HEK293 (cell line): ENCODE measurements around the gene ZC2HC1C.
A peak's percentile ranks its signal among the peaks of the same experiment; 100 is the strongest.

ENCODE experiments used
- ELK4 ChIP-seq: IDR thresholded peaks from 2 replicates; pipeline ENCODE4 v1.6.1; 2011; ENCODE audit warnings: mild to moderate bottlenecking, low read depth, low read length, borderline replicate concordance
- GFI1B ChIP-seq: fragments of 450-650 bp; formaldehyde crosslinking; IDR thresholded peaks from 2 replicates; pipeline ENCODE4 v1.5.1; 2016; ENCODE audit warnings: missing biosample characterization, missing genetic modification characterization
- KLF1 ChIP-seq: fragments of 450-650 bp; formaldehyde crosslinking; IDR thresholded peaks from 2 replicates; pipeline ENCODE4 v1.5.1; 2016; ENCODE audit warnings: missing biosample characterization, missing genetic modification characterization
- KLF9 ChIP-seq: fragments of 450-650 bp; formaldehyde crosslinking; IDR thresholded peaks from 2 replicates; pipeline ENCODE4 v1.5.1; 2016; ENCODE audit warnings: missing biosample characterization, missing genetic modification characterization, low read depth
- MEIS1 ChIP-seq: sonication (generic); formaldehyde crosslinking; IDR thresholded peaks from 2 replicates; pipeline ENCODE4 v1.8.1; 2022; ENCODE audit warnings: missing genetic modification reagents, mild to moderate bottlenecking, borderline replicate concordance
- MYNN ChIP-seq: fragments of 450-650 bp; formaldehyde crosslinking; IDR thresholded peaks from 2 replicates; pipeline ENCODE4 v1.5.1; 2016; ENCODE audit warnings: missing biosample characterization, missing genetic modification characterization, borderline replicate concordance
- PRDM4 ChIP-seq: fragments of 450-650 bp; formaldehyde crosslinking; IDR thresholded peaks from 2 replicates; pipeline ENCODE4 v1.5.1; 2017; ENCODE audit warnings: missing biosample characterization, missing genetic modification characterization
- REST ChIP-seq: fragments of 450-650 bp; formaldehyde crosslinking; IDR thresholded peaks from 2 replicates; pipeline ENCODE4 v1.5.1; 2016; ENCODE audit warnings: missing biosample characterization, missing genetic modification characterization
- SP7 ChIP-seq: fragments of 450-650 bp; formaldehyde crosslinking; IDR thresholded peaks from 2 replicates; pipeline ENCODE4 v1.5.1; 2016; ENCODE audit warnings: missing biosample characterization, missing genetic modification characterization
- ZBTB21 ChIP-seq: fragments of 450-650 bp; formaldehyde crosslinking; IDR thresholded peaks from 2 replicates; pipeline ENCODE4 v1.5.1; 2017; ENCODE audit warnings: missing biosample characterization, missing genetic modification characterization
- ZEB2 ChIP-seq: fragments of 450-650 bp; formaldehyde crosslinking; IDR thresholded peaks from 2 replicates; pipeline ENCODE4 v1.5.1; 2016; ENCODE audit warnings: missing biosample characterization, missing genetic modification characterization
- ZFHX2 ChIP-seq: fragments of 450-650 bp; formaldehyde crosslinking; conservative IDR thresholded peaks from 2 replicates; pipeline ENCODE4 v1.5.1; 2016; ENCODE audit warnings: missing biosample characterization, missing genetic modification characterization
- ZNF211 ChIP-seq: fragments of 450-650 bp; formaldehyde crosslinking; IDR thresholded peaks from 2 replicates; pipeline ENCODE4 v1.5.1; 2016; ENCODE audit warnings: low read depth, missing biosample characterization, missing genetic modification characterization
- ZNF23 ChIP-seq: fragments of 450-650 bp; formaldehyde crosslinking; IDR thresholded peaks from 2 replicates; pipeline ENCODE4 v1.5.1; 2016; ENCODE audit warnings: missing biosample characterization, missing genetic modification characterization, borderline replicate concordance
- ZNF335 ChIP-seq: fragments of 450-650 bp; formaldehyde crosslinking; conservative IDR thresholded peaks from 2 replicates; pipeline ENCODE4 v1.5.1; 2016; ENCODE audit warnings: missing biosample characterization, missing genetic modification characterization
- ZNF426 ChIP-seq: fragments of 450-650 bp; formaldehyde crosslinking; IDR thresholded peaks from 2 replicates; pipeline ENCODE4 v1.5.1; 2017; ENCODE audit warnings: missing biosample characterization, missing genetic modification characterization, mild to moderate bottlenecking, inconsistent platforms, moderate library complexity
- ZNF501 ChIP-seq: fragments of 450-650 bp; formaldehyde crosslinking; IDR thresholded peaks from 2 replicates; pipeline ENCODE4 v1.5.1; 2016; ENCODE audit warnings: missing biosample characterization, missing genetic modification characterization
- ZNF600 ChIP-seq: fragments of 450-650 bp; formaldehyde crosslinking; IDR thresholded peaks from 2 replicates; pipeline ENCODE4 v1.5.1; 2016; ENCODE audit warnings: missing biosample characterization, missing genetic modification characterization
- ZNF654 ChIP-seq: fragments of 450-650 bp; formaldehyde crosslinking; IDR thresholded peaks from 2 replicates; pipeline ENCODE4 v1.5.1; 2016; ENCODE audit warnings: low read depth, missing biosample characterization, missing genetic modification characterization
- ZNF660 ChIP-seq: fragments of 450-650 bp; IDR thresholded peaks from 2 replicates; pipeline ENCODE4 v1.5.1; 2018; ENCODE audit warnings: missing biosample characterization, mild to moderate bottlenecking, missing genetic modification characterization
- ZNF692 ChIP-seq: fragments of 450-650 bp; formaldehyde crosslinking; IDR thresholded peaks from 2 replicates; pipeline ENCODE4 v1.5.1; 2016; ENCODE audit warnings: missing biosample characterization, missing genetic modification characterization
- TF ChIP-seq, protein P1 (sequence below): fragments of 450-650 bp; formaldehyde crosslinking; IDR thresholded peaks from 2 replicates; pipeline ENCODE4 v1.5.1; 2016; ENCODE audit warnings: missing biosample characterization, missing genetic modification characterization
- TF ChIP-seq, protein P2 (sequence below): fragments of 450-650 bp; formaldehyde crosslinking; IDR thresholded peaks from 2 replicates; pipeline ENCODE4 v1.5.1; 2017; ENCODE audit warnings: missing biosample characterization, missing genetic modification characterization
- TF ChIP-seq, protein P3 (sequence below): fragments of 450-650 bp; formaldehyde crosslinking; IDR thresholded peaks from 2 replicates; pipeline ENCODE4 v1.5.1; 2016; ENCODE audit warnings: missing biosample characterization, missing genetic modification characterization

Gene ZC2HC1C

GRCh38 chr14:75063491-75064204, 5.8 kb upstream of the ZC2HC1C start, which contains the start of gene ACYP1 (continued):
- TF ChIP-seq SP7, result peak; percentile 42; the same call in 1 of the 2 replicates
- no peak for TF ChIP-seq ZNF23 (tag by site-specific recombination)
- 0 out of 2 replicates have a peak, but pooled peaks have one; percentile 25 for TF ChIP-seq ZEB2
- TF ChIP-seq MYNN (tag by site-specific recombination), result no peak
- TF ChIP-seq, protein P1, sequence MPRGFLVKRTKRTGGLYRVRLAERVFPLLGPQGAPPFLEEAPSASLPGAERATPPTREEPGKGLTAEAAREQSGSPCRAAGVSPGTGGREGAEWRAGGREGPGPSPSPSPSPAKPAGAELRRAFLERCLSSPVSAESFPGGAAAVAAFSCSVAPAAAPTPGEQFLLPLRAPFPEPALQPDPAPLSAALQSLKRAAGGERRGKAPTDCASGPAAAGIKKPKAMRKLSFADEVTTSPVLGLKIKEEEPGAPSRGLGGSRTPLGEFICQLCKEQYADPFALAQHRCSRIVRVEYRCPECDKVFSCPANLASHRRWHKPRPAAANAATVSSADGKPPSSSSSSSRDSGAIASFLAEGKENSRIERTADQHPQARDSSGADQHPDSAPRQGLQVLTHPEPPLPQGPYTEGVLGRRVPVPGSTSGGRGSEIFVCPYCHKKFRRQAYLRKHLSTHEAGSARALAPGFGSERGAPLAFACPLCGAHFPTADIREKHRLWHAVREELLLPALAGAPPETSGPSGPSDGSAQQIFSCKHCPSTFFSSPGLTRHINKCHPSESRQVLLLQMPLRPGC, result no peak
- TF ChIP-seq GFI1B (tag by site-specific recombination), result no peak
- TF ChIP-seq ZFHX2, result 0 out of 2 replicates have a peak, but pooled peaks have one; percentile 10
- TF ChIP-seq, protein P2, sequence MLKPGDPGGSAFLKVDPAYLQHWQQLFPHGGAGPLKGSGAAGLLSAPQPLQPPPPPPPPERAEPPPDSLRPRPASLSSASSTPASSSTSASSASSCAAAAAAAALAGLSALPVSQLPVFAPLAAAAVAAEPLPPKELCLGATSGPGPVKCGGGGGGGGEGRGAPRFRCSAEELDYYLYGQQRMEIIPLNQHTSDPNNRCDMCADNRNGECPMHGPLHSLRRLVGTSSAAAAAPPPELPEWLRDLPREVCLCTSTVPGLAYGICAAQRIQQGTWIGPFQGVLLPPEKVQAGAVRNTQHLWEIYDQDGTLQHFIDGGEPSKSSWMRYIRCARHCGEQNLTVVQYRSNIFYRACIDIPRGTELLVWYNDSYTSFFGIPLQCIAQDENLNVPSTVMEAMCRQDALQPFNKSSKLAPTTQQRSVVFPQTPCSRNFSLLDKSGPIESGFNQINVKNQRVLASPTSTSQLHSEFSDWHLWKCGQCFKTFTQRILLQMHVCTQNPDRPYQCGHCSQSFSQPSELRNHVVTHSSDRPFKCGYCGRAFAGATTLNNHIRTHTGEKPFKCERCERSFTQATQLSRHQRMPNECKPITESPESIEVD, result no peak
- no peak for TF ChIP-seq MEIS1
- TF ChIP-seq PRDM4 (tag by site-specific recombination), result no peak
- TF ChIP-seq ZNF335 (tag by site-specific recombination), result peak; percentile 74
- TF ChIP-seq, protein P3, sequence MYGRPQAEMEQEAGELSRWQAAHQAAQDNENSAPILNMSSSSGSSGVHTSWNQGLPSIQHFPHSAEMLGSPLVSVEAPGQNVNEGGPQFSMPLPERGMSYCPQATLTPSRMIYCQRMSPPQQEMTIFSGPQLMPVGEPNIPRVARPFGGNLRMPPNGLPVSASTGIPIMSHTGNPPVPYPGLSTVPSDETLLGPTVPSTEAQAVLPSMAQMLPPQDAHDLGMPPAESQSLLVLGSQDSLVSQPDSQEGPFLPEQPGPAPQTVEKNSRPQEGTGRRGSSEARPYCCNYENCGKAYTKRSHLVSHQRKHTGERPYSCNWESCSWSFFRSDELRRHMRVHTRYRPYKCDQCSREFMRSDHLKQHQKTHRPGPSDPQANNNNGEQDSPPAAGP, result 0 out of 2 replicates have a peak, but pooled peaks have one; percentile 21
- TF ChIP-seq ZNF600, result peak; percentile 47; the same call in 1 of the 2 replicates
- no peak for TF ChIP-seq ZBTB21
- peak; percentile 72; the same call in 1 of the 2 replicates for TF ChIP-seq ELK4
- no peak for TF ChIP-seq ZNF426 (tag by site-specific recombination)
- TF ChIP-seq ZNF501 (tag by site-specific recombination), result no peak
- TF ChIP-seq ZNF654 (tag by site-specific recombination), result no peak
- no peak for TF ChIP-seq ZNF211
- peak; percentile 71; the same call in 1 of the 2 replicates for TF ChIP-seq REST (tag by site-specific recombination)
- no peak for TF ChIP-seq KLF1 (tag by site-specific recombination)
- 0 out of 2 replicates have a peak, but pooled peaks have one; percentile 17 for TF ChIP-seq ZNF660
- peak; percentile 85 for TF ChIP-seq KLF9
- peak; percentile 77 for TF ChIP-seq ZNF692 (tag by site-specific recombination)
